ENCODE measurements around the gene U2SURP. TPM values are rescaled to one million over a fixed set of nuclear protein-coding genes. Genes with fewer than 3 reads are reported as not detected.
A peak's percentile ranks its signal among the peaks of the same experiment; 100 is the strongest.
"Not testable (repeated sequence)": the region's sequence is repeated elsewhere in the genome, so short reads cannot be mapped to it uniquely, and the experiment has no call there.

U2SURP gene
- total RNA-seq, 3 donors from 2014 or later = 62.4 to 75.5 (median 70.2) TPM

DNA sequence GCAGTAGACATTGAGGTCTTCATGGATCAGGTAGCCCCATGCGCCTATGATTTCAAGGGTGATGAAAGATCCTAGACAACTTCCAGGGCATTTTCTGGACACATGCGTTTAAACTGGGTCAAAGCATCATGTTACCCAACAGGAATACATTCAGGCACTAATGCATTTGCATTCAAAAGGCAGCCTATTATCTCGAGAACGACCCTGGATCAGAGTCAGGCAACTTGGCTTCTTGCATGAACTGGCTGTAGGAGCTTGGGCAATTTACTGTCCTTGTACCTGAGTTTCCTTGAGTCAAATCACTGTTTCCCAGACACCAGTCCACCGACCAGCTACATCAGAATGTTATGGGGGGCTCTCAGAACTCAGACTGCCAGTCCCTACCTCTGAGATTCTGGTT lies 66.7 kb downstream of the U2SURP start:
- H3K4me3 ChIP-seq = no peak overlapping the region
- intact Hi-C loops (cut with DNase I, micrococcal nuclease) = no loop called here
- H3K9me3 ChIP-seq = no peaks in the 10 kb centered on the region

DNA sequence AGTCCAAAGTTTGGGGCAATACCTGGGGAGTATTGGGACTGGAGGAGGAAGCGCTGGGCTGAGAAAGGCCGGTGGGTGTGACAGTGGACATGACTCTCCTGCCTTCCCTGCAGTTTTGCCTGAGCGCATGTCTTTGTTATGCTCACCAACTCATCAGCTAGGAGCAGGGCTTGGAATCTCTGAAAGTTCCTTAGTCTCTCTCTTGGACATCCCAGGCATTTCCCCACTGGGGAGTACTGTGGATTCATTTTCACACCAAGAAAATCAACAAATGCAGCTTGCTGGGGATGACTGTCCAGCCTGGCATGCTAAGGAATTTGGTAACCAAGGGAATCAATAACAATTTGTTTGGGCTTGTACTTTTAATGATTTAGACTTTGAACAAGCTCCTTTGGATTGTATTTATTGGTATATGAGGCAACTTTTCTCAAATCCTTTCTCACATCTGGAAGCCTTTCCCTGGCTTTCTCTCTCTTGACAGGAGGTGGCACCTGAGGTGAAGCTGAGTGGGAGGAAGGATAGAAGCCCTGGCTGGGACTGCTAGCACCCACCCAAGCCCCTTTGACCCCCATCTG lies 69.7 kb downstream of the U2SURP start:
- H3K9me3 ChIP-seq = no peaks in the 10 kb centered on the region
- H3K4me1 ChIP-seq (ENCODE audit: low read depth) = no peaks in the 10 kb centered on the region
- TF ChIP-seq, protein P1, sequence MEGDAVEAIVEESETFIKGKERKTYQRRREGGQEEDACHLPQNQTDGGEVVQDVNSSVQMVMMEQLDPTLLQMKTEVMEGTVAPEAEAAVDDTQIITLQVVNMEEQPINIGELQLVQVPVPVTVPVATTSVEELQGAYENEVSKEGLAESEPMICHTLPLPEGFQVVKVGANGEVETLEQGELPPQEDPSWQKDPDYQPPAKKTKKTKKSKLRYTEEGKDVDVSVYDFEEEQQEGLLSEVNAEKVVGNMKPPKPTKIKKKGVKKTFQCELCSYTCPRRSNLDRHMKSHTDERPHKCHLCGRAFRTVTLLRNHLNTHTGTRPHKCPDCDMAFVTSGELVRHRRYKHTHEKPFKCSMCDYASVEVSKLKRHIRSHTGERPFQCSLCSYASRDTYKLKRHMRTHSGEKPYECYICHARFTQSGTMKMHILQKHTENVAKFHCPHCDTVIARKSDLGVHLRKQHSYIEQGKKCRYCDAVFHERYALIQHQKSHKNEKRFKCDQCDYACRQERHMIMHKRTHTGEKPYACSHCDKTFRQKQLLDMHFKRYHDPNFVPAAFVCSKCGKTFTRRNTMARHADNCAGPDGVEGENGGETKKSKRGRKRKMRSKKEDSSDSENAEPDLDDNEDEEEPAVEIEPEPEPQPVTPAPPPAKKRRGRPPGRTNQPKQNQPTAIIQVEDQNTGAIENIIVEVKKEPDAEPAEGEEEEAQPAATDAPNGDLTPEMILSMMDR (IDR thresholded peaks at IDR 0.05) = no peak
- intact Hi-C loops (cut with DNase I, micrococcal nuclease) = no loop called here
- H3K4me3 ChIP-seq = no peak overlapping the region
- ATAC-seq (peak; percentile 86), DNase-seq (peak in 1 of 3 donors; percentile 34)
- H3K36me3 ChIP-seq (ENCODE audit: low read depth) = no peaks in the 10 kb centered on the region

More for the DNA sequence above, 66.7 kb downstream of the U2SURP start:
- Histone ChIP-seq H3K36me3 (ENCODE audit: low read depth) (no peaks in the 10 kb centered on the region), H3K4me1 (ENCODE audit: low read depth) (no peaks in the 10 kb centered on the region)
- TF ChIP-seq, protein P1 (IDR thresholded peaks at IDR 0.05) = no peak
- no peak for ATAC-seq
- DNase-seq = no peak

DNA sequence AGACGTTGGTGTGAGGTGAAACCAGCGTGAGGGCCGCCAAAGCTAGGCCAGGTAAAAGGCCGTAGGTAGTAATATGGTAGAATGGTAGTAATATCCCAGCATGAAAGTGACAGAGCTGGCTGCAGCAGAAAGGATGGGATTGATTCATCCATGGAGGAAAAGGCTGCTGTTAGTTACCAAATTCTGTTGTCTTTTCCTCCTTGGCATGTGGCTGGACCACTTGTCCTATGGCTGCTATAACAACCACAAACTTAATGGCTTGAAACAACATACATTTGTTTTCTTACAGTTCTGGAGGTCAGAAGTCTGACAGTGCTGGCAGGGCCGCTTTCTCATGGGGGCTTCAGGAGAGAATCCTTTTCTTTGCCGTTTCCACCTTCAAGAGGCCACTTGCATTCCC lies 70.4 kb downstream of the U2SURP start:
- ATAC-seq (no peak), DNase-seq (no peak)
- Histone ChIP-seq H3K4me3 (no peak overlapping the region), H3K9me3 (no peaks in the 10 kb centered on the region), H3K4me1 (ENCODE audit: low read depth) (no peaks in the 10 kb centered on the region), H3K36me3 (ENCODE audit: low read depth) (no peaks in the 10 kb centered on the region)
- TF ChIP-seq, protein P1 (IDR thresholded peaks at IDR 0.05) = no peak
- intact Hi-C loops (cut with DNase I, micrococcal nuclease) = no loop called here

DNA sequence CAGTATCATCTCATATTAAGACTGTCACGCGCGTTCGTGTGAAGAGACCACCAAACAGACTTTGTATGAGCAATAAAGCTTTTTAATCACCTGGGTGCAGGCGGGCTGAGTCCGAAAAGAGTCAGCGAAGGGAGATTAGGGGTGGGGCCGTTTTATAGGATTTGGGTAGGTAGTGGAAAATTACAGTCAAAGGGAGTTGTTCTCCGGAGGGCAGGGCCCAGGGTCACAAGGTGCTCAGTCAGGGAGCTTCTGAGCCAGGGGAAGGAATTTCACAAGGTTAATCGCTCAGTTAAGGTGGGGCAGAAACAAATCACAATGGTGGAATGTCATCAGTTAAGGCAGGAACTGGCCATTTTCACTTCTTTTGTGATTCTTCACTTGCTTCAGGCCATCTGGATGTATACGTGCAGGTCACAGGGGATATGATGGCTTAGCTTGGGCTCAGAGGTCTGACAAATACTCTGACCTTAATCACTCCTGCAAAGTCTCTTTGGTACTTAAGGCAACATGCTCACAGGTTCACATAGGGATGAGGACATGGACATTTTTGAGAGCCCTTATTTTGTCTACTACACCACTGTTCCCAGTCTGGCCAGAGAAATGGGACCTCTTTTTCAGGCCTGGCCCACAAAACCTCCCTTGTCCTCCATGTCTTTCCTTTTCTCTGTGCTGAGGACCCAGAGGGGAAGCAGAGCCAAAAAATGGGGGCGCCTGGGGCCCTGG lies 71.1 kb downstream of the U2SURP start:
- H3K4me3 ChIP-seq; H3K4me1 ChIP-seq (ENCODE audit: low read depth); H3K36me3 ChIP-seq (ENCODE audit: low read depth); H3K9me3 ChIP-seq; intact Hi-C loops (cut with DNase I, micrococcal nuclease): not testable (repeated sequence)
- ATAC-seq (peak; percentile 53), DNase-seq (peak in 2 of 3 donors; percentile 38 to 49)

DNA sequence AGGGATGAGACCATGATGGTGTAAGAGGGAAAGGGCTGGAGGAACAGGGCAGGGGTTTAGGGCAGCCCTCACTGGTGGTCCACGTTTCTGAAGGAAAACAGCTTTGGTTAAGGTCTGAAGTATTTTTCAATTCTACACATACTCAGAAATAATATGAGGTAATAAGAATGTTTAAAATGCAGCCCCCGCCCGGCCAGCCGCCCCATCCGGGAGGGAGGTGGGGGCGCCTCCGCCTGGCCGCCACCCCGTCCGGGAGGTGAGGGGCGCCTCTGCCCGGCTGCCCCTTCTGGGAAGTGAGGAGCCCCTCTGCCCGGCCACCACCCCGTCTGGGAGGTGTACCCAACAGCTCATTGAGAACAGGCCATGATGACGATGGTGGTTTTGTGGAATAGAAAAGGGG lies 72.2 kb downstream of the U2SURP start:
- ATAC-seq; intact Hi-C loops (cut with DNase I, micrococcal nuclease); H3K4me1 ChIP-seq (ENCODE audit: low read depth); DNase-seq; H3K9me3 ChIP-seq; H3K4me3 ChIP-seq; H3K36me3 ChIP-seq (ENCODE audit: low read depth): not testable (repeated sequence)

DNA sequence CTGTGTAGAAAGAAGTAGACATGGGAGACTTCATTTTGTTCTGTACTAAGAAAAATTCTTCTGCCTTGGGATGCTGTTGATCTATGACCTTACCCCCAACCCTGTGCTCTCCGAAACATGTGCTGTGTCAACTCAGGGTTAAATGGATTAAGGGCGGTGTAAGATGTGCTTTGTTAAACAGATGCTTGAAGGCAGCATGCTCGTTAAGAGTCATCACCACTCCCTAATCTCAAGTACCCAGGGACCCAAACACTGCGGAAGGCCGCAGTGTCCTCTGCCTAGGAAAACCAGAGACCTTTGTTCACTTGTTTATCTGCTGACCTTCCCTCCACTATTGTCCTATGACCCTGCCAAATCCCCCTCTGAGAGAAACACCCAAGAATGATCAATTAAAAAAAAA lies 72.6 kb downstream of the U2SURP start:
- intact Hi-C loops (cut with DNase I, micrococcal nuclease); H3K36me3 ChIP-seq (ENCODE audit: low read depth); ATAC-seq; DNase-seq; H3K4me3 ChIP-seq; H3K9me3 ChIP-seq; H3K4me1 ChIP-seq (ENCODE audit: low read depth): not testable (repeated sequence)

DNA sequence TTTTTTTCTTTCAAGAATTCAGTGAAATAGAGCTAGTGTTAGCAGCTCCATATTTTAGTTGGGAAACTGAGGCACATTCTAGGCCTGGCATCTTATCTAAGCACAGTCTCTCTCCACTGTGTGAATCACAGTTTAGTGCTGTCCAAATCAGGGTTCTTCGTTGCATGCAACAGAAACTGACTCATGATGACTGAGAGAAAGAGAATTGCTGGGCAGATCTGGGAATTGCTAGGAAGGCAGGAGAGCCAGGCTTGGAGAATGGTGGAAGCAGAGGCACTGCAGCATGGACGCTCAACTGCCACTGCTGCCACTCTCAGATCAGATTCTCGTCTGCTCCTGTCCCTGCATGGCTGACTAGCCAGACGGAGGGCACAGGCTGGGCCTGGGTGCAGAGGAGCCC lies 77.5 kb downstream of the U2SURP start:
- TF ChIP-seq, protein P1 (IDR thresholded peaks at IDR 0.05) = no peak
- ATAC-seq = no peak
- intact Hi-C loops (cut with DNase I, micrococcal nuclease) = no loop called here

More for the DNA sequence above, 77.5 kb downstream of the U2SURP start:
- no peak for DNase-seq
- H3K9me3 ChIP-seq = no peaks in the 10 kb centered on the region
- H3K4me3 ChIP-seq = no peak overlapping the region
- H3K4me1 ChIP-seq (ENCODE audit: low read depth) = no peaks in the 10 kb centered on the region
- no peaks in the 10 kb centered on the region for H3K36me3 ChIP-seq (ENCODE audit: low read depth)

Data from mucosa of descending colon (tissue), 3 donors.